Activated CD8-positive, alpha-beta memory T cell treated with anti-CD3 and anti-CD28 coated beads for 24 hours (primary cell): ENCODE measurements around the gene GPC6.
"Not testable (repeated sequence)": the region's sequence is repeated elsewhere in the genome, so short reads cannot be mapped to it uniquely, and the experiment has no call there.

Experiments used
- DNase-seq: peaks from one replicate; pipeline ENCODE4 v3.0.0-alpha.2; 2020

Gene GPC6

GRCh38 chr13:94286581-94286980 lies 1060.0 kb downstream of the GPC6 start:
- DNase-seq: no peak

- no peak for DNase-seq
These were observed 1065.2 kb downstream of the GPC6 start for GRCh38 chr13:94291631-94292322.

- no peak for DNase-seq
These were observed 1065.7 kb downstream of the GPC6 start for GRCh38 chr13:94292323-94292640.

GRCh38 chr13:94296471-94296870 lies 1069.9 kb downstream of the GPC6 start:
- no peak for DNase-seq

GRCh38 chr13:94298346-94298745 lies 1071.7 kb downstream of the GPC6 start:
- no peak for DNase-seq

GRCh38 chr13:94300401-94300800 lies 1073.8 kb downstream of the GPC6 start:
- DNase-seq: no peak

GRCh38 chr13:94301487-94301886 lies 1074.9 kb downstream of the GPC6 start:
- no peak for DNase-seq

GRCh38 chr13:94302847-94303565 lies 1076.4 kb downstream of the GPC6 start:
- DNase-seq: not testable (repeated sequence)

- no peak for DNase-seq
These were observed 1077.1 kb downstream of the GPC6 start for GRCh38 chr13:94303644-94304174.

- DNase-seq: no peak
These were observed 1078.4 kb downstream of the GPC6 start for GRCh38 chr13:94305033-94305432.

GRCh38 chr13:94305463-94305862 lies 1078.9 kb downstream of the GPC6 start:
- no peak for DNase-seq

GRCh38 chr13:94305934-94306333 lies 1079.3 kb downstream of the GPC6 start:
- DNase-seq: no peak

GRCh38 chr13:94308832-94309231 lies 1082.2 kb downstream of the GPC6 start:
- no peak for DNase-seq

GRCh38 chr13:94309576-94309975 lies 1083.0 kb downstream of the GPC6 start:
- DNase-seq: no peak

GRCh38 chr13:94309997-94310855 lies 1083.6 kb downstream of the GPC6 start:
- no peak for DNase-seq

GRCh38 chr13:94311893-94312292 lies 1085.3 kb downstream of the GPC6 start:
- DNase-seq: no peak

GRCh38 chr13:94312511-94313216 lies 1086.1 kb downstream of the GPC6 start:
- DNase-seq: no peak

GRCh38 chr13:94313321-94313910 lies 1086.8 kb downstream of the GPC6 start:
- no peak for DNase-seq

GRCh38 chr13:94313926-94314325 lies 1087.3 kb downstream of the GPC6 start:
- DNase-seq: no peak

GRCh38 chr13:94315188-94315587 lies 1088.6 kb downstream of the GPC6 start:
- no peak for DNase-seq

- no peak for DNase-seq
These were observed 1090.5 kb downstream of the GPC6 start for GRCh38 chr13:94317063-94317491.

- no peak for DNase-seq
These were observed 1091.8 kb downstream of the GPC6 start for GRCh38 chr13:94318418-94318817.
